ENCODE results near the gene ATP6V1A. TPM values are rescaled to one million over a fixed set of nuclear protein-coding genes. Genes with fewer than 3 reads are reported as not detected.

The ATP6V1A gene
- total and polyA plus RNA-seq, 4 donors: 23.1 to 99.6 (median 50.4) TPM

- Histone ChIP-seq H3K9me3 (ENCODE audit: control insufficient read depth in 4 of 4, insufficient read depth in 3 of 4, low read length in 3 of 4) (no peaks in the 10 kb centered on the region), H3K36me3 (ENCODE audit: control insufficient read depth in 4 of 4, insufficient read depth in 4 of 4, low read length in 4 of 4) (no peaks in the 10 kb centered on the region), H3K27ac (ENCODE audit: low read depth in 1 of 2, low read length in 1 of 2) (no peak overlapping the region), H3K9ac (ENCODE audit: insufficient read depth in 1 of 2, low read length in 2 of 2) (peak overlapping the region in 1 of 2 donors; percentile 86), H3K4me1 (ENCODE audit: control insufficient read depth in 5 of 5, insufficient read depth in 5 of 5, low read length in 5 of 5) (peaks cover 0 to 7% (median 0%) of the 10 kb centered on the region in 5 donors), H3K4me3 (no peak overlapping the region), H3K27me3 (ENCODE audit: control insufficient read depth in 3 of 3, insufficient read depth in 3 of 3, low read length in 2 of 3) (no peaks in the 10 kb centered on the region)
- no peak for ATAC-seq (ENCODE audit: insufficient read depth, low FRiP score)
- WGBS, 2 donors: 70 to 78% methylated on average over 2 of the region's 2 CpGs
- DNase-seq: peak in 1 of 3 donors; percentile 5
- TF ChIP-seq CTCF (IDR thresholded peaks at IDR 0.05; ENCODE audit: control extremely low read depth, extremely low read depth): no peak
Measured at GRCh38 chr3:113839551-113839950, 92.7 kb downstream of the ATP6V1A start.

- 49 to 64% methylated on average over 4 of the region's 4 CpGs for WGBS, 2 donors
- no peak overlapping the region for H3K27ac ChIP-seq (ENCODE audit: low read depth in 1 of 2, low read length in 1 of 2)
- H3K9ac ChIP-seq (ENCODE audit: insufficient read depth in 1 of 2, low read length in 2 of 2): no peak overlapping the region
- H3K36me3 ChIP-seq (ENCODE audit: control insufficient read depth in 4 of 4, insufficient read depth in 4 of 4, low read length in 4 of 4): no peaks in the 10 kb centered on the region
- no peaks in the 10 kb centered on the region for H3K27me3 ChIP-seq (ENCODE audit: control insufficient read depth in 3 of 3, insufficient read depth in 3 of 3, low read length in 2 of 3)
- no peaks in the 10 kb centered on the region for H3K4me1 ChIP-seq (ENCODE audit: control insufficient read depth in 5 of 5, insufficient read depth in 5 of 5, low read length in 5 of 5)
- no peak overlapping the region for H3K4me3 ChIP-seq
- ATAC-seq (ENCODE audit: insufficient read depth, low FRiP score) (peak; percentile 53), DNase-seq (peak in 2 of 3 donors; percentile 60 to 61)
- no peaks in the 10 kb centered on the region for H3K9me3 ChIP-seq (ENCODE audit: control insufficient read depth in 4 of 4, insufficient read depth in 3 of 4, low read length in 3 of 4)
- peak; percentile 21 for TF ChIP-seq CTCF (IDR thresholded peaks at IDR 0.05; ENCODE audit: control extremely low read depth, extremely low read depth)
Measured at GRCh38 chr3:113844622-113845222, 97.9 kb downstream of the ATP6V1A start.

GRCh38 chr3:113847247-113847646, 100.4 kb downstream of the ATP6V1A start:
- no peak overlapping the region for H3K27ac ChIP-seq (ENCODE audit: low read depth in 1 of 2, low read length in 1 of 2)
- no peak overlapping the region for H3K9ac ChIP-seq (ENCODE audit: insufficient read depth in 1 of 2, low read length in 2 of 2)
- TF ChIP-seq CTCF (IDR thresholded peaks at IDR 0.05; ENCODE audit: control extremely low read depth, extremely low read depth): no peak
- H3K4me1 ChIP-seq (ENCODE audit: control insufficient read depth in 5 of 5, insufficient read depth in 5 of 5, low read length in 5 of 5): no peaks in the 10 kb centered on the region
- DNase-seq (no peak), ATAC-seq (ENCODE audit: insufficient read depth, low FRiP score) (no peak)
- no peaks in the 10 kb centered on the region for H3K9me3 ChIP-seq (ENCODE audit: control insufficient read depth in 4 of 4, insufficient read depth in 3 of 4, low read length in 3 of 4)
- H3K36me3 ChIP-seq (ENCODE audit: control insufficient read depth in 4 of 4, insufficient read depth in 4 of 4, low read length in 4 of 4): no peaks in the 10 kb centered on the region
- no peak overlapping the region for H3K4me3 ChIP-seq
- no peaks in the 10 kb centered on the region for H3K27me3 ChIP-seq (ENCODE audit: control insufficient read depth in 3 of 3, insufficient read depth in 3 of 3, low read length in 2 of 3)

All from lung (tissue), 12 donors.